Measurements from ENCODE around the gene MMP8. TPM values are rescaled to one million over a fixed set of nuclear protein-coding genes. Genes with fewer than 3 reads are reported as not detected.

MMP8 gene
- total RNA-seq, 1 donor from 2014 or later = not detected

- no peak for DNase-seq (ENCODE audit: low spot score)
- Mint-ChIP-seq H3K4me1 (no peaks in the 10 kb centered on the region), H3K4me3 (no peak overlapping the region), H3K36me3 (no peaks in the 10 kb centered on the region), H3K9me3 (no peaks in the 10 kb centered on the region), H3K27ac (no peak overlapping the region), H3K27me3 (ENCODE audit: insufficient read depth, low read depth) (no peaks in the 10 kb centered on the region)
- Histone ChIP-seq H4K20me1 (ENCODE audit: low read depth) (no peaks in the 10 kb centered on the region), H3K27me3 (no peaks in the 10 kb centered on the region), H3K4me1 (no peaks in the 10 kb centered on the region), H2AFZ (replicated peaks) (no peak overlapping the region), H3K9ac (no peak overlapping the region), H3F3A (ENCODE audit: low read depth) (no peaks in the 10 kb centered on the region), H3K4me3 (no peak overlapping the region), H3K4me2 (no peak overlapping the region), H3K79me2 (ENCODE audit: low read depth) (no peaks in the 10 kb centered on the region), H3K9me3 (ENCODE audit: low read depth) (no peaks in the 10 kb centered on the region), H3K27ac (no peak overlapping the region), H3K36me3 (no peaks in the 10 kb centered on the region)
- TF ChIP-seq EZH2phosphoT487 (IDR thresholded peaks at IDR 0.05) = no peak
- TF ChIP-seq CTCF (IDR thresholded peaks at IDR 0.05) = no peak
- no peak for TF ChIP-seq EZH2 (IDR thresholded peaks at IDR 0.05)
Observed at GRCh38 chr11:102727890-102728289, 3.1 kb upstream of the MMP8 start.

- no peaks in the 10 kb centered on the region for H3K4me1 ChIP-seq
- H3F3A ChIP-seq (ENCODE audit: low read depth) = no peaks in the 10 kb centered on the region
- H4K20me1 ChIP-seq (ENCODE audit: low read depth) = no peaks in the 10 kb centered on the region
- Mint-ChIP-seq H3K4me3 (no peak overlapping the region), H3K4me1 (no peaks in the 10 kb centered on the region), H3K9me3 (no peaks in the 10 kb centered on the region), H3K27me3 (ENCODE audit: insufficient read depth, low read depth) (no peaks in the 10 kb centered on the region), H3K36me3 (no peaks in the 10 kb centered on the region), H3K27ac (no peak overlapping the region)
- no peak overlapping the region for H3K4me2 ChIP-seq
- no peak for DNase-seq (ENCODE audit: low spot score)
- TF ChIP-seq EZH2 (IDR thresholded peaks at IDR 0.05) (no peak), EZH2phosphoT487 (IDR thresholded peaks at IDR 0.05) (no peak), CTCF (IDR thresholded peaks at IDR 0.05) (no peak)
- no peak overlapping the region for H3K27ac ChIP-seq
- no peak overlapping the region for H3K4me3 ChIP-seq
- no peaks in the 10 kb centered on the region for H3K79me2 ChIP-seq (ENCODE audit: low read depth)
- H2AFZ ChIP-seq (replicated peaks) = no peak overlapping the region
- no peaks in the 10 kb centered on the region for H3K9me3 ChIP-seq (ENCODE audit: low read depth)
- no peaks in the 10 kb centered on the region for H3K27me3 ChIP-seq
- no peak overlapping the region for H3K9ac ChIP-seq
- H3K36me3 ChIP-seq = no peaks in the 10 kb centered on the region
Observed at GRCh38 chr11:102722821-102723220, 1.9 kb downstream of the MMP8 start.

DNA sequence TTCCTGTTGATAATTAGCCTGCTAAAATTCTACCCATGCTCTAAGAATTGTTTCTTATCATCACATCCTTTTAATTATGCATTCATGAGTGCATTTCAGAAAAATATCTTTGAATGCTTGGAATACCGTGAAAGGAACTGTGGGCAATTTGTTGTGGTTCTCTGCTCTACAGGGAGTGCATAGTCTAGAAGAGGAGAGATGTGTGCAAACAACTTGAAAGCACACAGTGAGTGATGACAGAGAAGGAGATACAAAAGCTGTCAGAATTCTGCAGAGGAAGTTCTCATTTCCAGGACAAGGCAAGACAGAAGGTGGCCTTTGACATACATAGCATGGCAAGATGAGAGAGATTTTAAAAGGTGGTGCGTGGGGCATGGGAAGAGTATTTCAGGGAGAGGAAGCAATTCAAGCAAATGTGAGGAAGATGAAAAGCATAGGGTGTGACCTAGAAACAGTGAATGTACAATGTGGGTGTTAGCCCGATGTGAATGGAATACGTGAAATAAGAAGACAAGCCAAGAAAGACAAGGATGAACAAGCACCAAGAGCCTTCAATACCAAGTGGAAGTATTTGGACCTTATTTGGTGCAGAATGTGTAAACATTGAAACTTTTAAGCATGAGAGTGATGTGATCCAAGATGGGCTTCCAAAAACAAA is 5.0 kb downstream of the MMP8 start:
- Mint-ChIP-seq H3K4me1 (no peaks in the 10 kb centered on the region), H3K36me3 (no peaks in the 10 kb centered on the region), H3K27me3 (ENCODE audit: insufficient read depth, low read depth) (no peaks in the 10 kb centered on the region), H3K9me3 (no peaks in the 10 kb centered on the region), H3K4me3 (no peak overlapping the region), H3K27ac (no peak overlapping the region)
- Histone ChIP-seq H2AFZ (replicated peaks) (no peak overlapping the region), H3K4me3 (no peak overlapping the region), H3K79me2 (ENCODE audit: low read depth) (no peaks in the 10 kb centered on the region), H3K4me1 (no peaks in the 10 kb centered on the region), H3K36me3 (no peaks in the 10 kb centered on the region), H4K20me1 (ENCODE audit: low read depth) (no peaks in the 10 kb centered on the region), H3K27ac (no peak overlapping the region), H3K9ac (no peak overlapping the region), H3K4me2 (no peak overlapping the region), H3K27me3 (no peaks in the 10 kb centered on the region), H3F3A (ENCODE audit: low read depth) (no peaks in the 10 kb centered on the region), H3K9me3 (ENCODE audit: low read depth) (no peaks in the 10 kb centered on the region)
- no peak for TF ChIP-seq CTCF (IDR thresholded peaks at IDR 0.05)
- TF ChIP-seq EZH2phosphoT487 (IDR thresholded peaks at IDR 0.05) = no peak
- no peak for TF ChIP-seq EZH2 (IDR thresholded peaks at IDR 0.05)
- no peak for DNase-seq (ENCODE audit: low spot score)
